Panc1 (cell line): ENCODE measurements around the gene BRWD1.

Source experiments
- CTCF ChIP-seq: fragments of 450-650 bp; IDR thresholded peaks from 2 replicates; pipeline ENCODE4 v1.5.1; 2017; ENCODE audit warnings: mild to moderate bottlenecking
- POLR2AphosphoS5 ChIP-seq: IDR thresholded peaks from 2 replicates; pipeline ENCODE4 v1.6.1; 2012; ENCODE audit warnings: mild to moderate bottlenecking, low read depth, low read length, moderate library complexity
- SIN3A ChIP-seq: IDR thresholded peaks from 2 replicates; pipeline ENCODE4 v1.6.1; 2012; ENCODE audit warnings: low read depth, mild to moderate bottlenecking, low read length, moderate library complexity, borderline replicate concordance; ENCODE audit not compliant: insufficient read depth
- TF ChIP-seq, protein P1 (sequence below), 2 experiments: IDR thresholded peaks; 2 replicates each; pipeline ENCODE4 v1.6.1; 2011 to 2012; ENCODE audit warnings: low read depth in 2 of 2, control low read depth in 1 of 2, low read length in 1 of 2, mild to moderate bottlenecking in 1 of 2, moderate library complexity in 1 of 2; ENCODE audit not compliant: insufficient read depth in 1 of 2

DNA sequence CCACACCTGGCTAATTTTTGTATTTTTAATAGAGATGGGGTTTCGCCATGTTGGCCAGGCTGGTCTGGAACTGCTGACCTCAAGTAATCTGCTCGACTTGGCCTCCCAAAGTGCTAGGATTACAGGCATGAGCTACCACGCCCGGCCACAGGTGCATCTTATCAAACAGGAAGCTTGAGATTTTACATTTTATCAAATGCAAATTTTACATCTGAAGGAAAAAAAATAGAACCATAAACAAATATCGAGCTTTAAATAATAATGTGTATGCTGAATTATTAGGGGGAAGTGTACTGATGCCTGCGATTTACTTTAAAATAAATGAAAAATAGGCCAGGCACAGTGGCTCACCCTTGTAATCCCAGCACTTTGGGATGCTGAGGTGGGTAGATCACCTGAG is 16.6 kb upstream of the BRWD1 start:
- TF ChIP-seq CTCF = no peak
- TF ChIP-seq POLR2AphosphoS5 = no peak
- TF ChIP-seq, protein P1, sequence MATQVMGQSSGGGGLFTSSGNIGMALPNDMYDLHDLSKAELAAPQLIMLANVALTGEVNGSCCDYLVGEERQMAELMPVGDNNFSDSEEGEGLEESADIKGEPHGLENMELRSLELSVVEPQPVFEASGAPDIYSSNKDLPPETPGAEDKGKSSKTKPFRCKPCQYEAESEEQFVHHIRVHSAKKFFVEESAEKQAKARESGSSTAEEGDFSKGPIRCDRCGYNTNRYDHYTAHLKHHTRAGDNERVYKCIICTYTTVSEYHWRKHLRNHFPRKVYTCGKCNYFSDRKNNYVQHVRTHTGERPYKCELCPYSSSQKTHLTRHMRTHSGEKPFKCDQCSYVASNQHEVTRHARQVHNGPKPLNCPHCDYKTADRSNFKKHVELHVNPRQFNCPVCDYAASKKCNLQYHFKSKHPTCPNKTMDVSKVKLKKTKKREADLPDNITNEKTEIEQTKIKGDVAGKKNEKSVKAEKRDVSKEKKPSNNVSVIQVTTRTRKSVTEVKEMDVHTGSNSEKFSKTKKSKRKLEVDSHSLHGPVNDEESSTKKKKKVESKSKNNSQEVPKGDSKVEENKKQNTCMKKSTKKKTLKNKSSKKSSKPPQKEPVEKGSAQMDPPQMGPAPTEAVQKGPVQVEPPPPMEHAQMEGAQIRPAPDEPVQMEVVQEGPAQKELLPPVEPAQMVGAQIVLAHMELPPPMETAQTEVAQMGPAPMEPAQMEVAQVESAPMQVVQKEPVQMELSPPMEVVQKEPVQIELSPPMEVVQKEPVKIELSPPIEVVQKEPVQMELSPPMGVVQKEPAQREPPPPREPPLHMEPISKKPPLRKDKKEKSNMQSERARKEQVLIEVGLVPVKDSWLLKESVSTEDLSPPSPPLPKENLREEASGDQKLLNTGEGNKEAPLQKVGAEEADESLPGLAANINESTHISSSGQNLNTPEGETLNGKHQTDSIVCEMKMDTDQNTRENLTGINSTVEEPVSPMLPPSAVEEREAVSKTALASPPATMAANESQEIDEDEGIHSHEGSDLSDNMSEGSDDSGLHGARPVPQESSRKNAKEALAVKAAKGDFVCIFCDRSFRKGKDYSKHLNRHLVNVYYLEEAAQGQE (IDR thresholded peaks at IDR 0.05; ENCODE audit: insufficient read depth in 1 of 2, low read depth in 2 of 2, low read length in 1 of 2) = no peak
- TF ChIP-seq SIN3A = no peak
